Measurements from ENCODE around the gene TIAM1. TPM values are rescaled to one million over a fixed set of nuclear protein-coding genes. Genes with fewer than 3 reads are reported as not detected.

Gene TIAM1
- total RNA-seq, 1 donor from 2014 or later = 6.7 TPM

- DNase-seq (ENCODE audit: low read depth) = no peak
- Histone ChIP-seq H3K27me3 (ENCODE audit: control insufficient read depth, insufficient read depth, low read length) (no peaks in the 10 kb centered on the region), H3K36me3 (ENCODE audit: control insufficient read depth, insufficient read depth, low read length) (no peaks in the 10 kb centered on the region), H3K4me3 (ENCODE audit: low read depth, low read length) (no peak overlapping the region)
- TF ChIP-seq, protein P1, sequence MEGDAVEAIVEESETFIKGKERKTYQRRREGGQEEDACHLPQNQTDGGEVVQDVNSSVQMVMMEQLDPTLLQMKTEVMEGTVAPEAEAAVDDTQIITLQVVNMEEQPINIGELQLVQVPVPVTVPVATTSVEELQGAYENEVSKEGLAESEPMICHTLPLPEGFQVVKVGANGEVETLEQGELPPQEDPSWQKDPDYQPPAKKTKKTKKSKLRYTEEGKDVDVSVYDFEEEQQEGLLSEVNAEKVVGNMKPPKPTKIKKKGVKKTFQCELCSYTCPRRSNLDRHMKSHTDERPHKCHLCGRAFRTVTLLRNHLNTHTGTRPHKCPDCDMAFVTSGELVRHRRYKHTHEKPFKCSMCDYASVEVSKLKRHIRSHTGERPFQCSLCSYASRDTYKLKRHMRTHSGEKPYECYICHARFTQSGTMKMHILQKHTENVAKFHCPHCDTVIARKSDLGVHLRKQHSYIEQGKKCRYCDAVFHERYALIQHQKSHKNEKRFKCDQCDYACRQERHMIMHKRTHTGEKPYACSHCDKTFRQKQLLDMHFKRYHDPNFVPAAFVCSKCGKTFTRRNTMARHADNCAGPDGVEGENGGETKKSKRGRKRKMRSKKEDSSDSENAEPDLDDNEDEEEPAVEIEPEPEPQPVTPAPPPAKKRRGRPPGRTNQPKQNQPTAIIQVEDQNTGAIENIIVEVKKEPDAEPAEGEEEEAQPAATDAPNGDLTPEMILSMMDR (IDR thresholded peaks at IDR 0.05; ENCODE audit: insufficient read depth, low read length, poor library complexity, severe bottlenecking) = no peak
These were observed 32.2 kb upstream of the TIAM1 start for GRCh38 chr21:31376301-31376700.

GRCh38 chr21:31374395-31374794 is 30.3 kb upstream of the TIAM1 start:
- Histone ChIP-seq H3K27me3 (ENCODE audit: control insufficient read depth, insufficient read depth, low read length) (no peaks in the 10 kb centered on the region), H3K4me3 (ENCODE audit: low read depth, low read length) (no peak overlapping the region), H3K36me3 (ENCODE audit: control insufficient read depth, insufficient read depth, low read length) (no peaks in the 10 kb centered on the region)
- no peak for DNase-seq (ENCODE audit: low read depth)
- TF ChIP-seq, protein P1 (IDR thresholded peaks at IDR 0.05; ENCODE audit: insufficient read depth, low read length, poor library complexity, severe bottlenecking) = no peak

GRCh38 chr21:31372471-31372765 is 28.4 kb upstream of the TIAM1 start:
- H3K4me3 ChIP-seq (ENCODE audit: low read depth, low read length) = no peak overlapping the region
- H3K36me3 ChIP-seq (ENCODE audit: control insufficient read depth, insufficient read depth, low read length) = no peaks in the 10 kb centered on the region
- no peaks in the 10 kb centered on the region for H3K27me3 ChIP-seq (ENCODE audit: control insufficient read depth, insufficient read depth, low read length)
- TF ChIP-seq, protein P1 (IDR thresholded peaks at IDR 0.05; ENCODE audit: insufficient read depth, low read length, poor library complexity, severe bottlenecking) = no peak
- no peak for DNase-seq (ENCODE audit: low read depth)

GRCh38 chr21:31371715-31372470 is 27.8 kb upstream of the TIAM1 start:
- TF ChIP-seq, protein P1 (IDR thresholded peaks at IDR 0.05; ENCODE audit: insufficient read depth, low read length, poor library complexity, severe bottlenecking) = no peak
- Histone ChIP-seq H3K4me3 (ENCODE audit: low read depth, low read length) (no peak overlapping the region), H3K36me3 (ENCODE audit: control insufficient read depth, insufficient read depth, low read length) (no peaks in the 10 kb centered on the region), H3K27me3 (ENCODE audit: control insufficient read depth, insufficient read depth, low read length) (no peaks in the 10 kb centered on the region)
- DNase-seq (ENCODE audit: low read depth) = no peak

DNA sequence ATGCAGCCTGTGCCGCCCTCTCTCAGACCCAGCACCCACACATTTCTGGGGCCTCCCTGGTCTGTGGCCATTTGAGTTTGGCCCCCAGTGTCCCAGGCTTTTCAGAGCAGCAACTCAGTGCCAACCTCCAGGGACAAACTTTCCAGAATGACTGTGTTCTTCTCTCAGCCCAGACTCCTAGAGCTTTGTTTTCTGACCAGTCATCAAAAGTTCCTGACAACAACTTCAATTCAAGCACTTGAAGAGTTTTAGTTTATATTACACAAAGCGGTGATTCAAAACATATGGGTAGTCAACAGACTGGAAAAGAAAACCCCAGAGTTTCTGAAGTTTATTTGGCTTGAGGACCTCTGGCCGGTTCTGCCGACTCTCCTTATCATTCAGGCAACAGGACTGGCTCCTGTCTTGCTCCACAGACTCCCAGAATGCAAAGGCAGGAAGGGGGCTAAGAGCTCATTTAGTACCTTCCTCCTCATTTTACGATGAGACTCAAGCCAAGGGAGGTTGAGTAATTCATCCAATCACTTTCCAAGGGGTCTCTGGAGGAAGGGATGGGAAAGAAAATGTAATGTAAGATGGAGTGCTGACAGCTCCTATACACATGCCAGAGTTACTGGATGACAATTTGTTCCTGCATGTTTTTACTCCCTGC is 27.0 kb upstream of the TIAM1 start:
- no peak for DNase-seq (ENCODE audit: low read depth)
- Histone ChIP-seq H3K27me3 (ENCODE audit: control insufficient read depth, insufficient read depth, low read length) (no peaks in the 10 kb centered on the region), H3K36me3 (ENCODE audit: control insufficient read depth, insufficient read depth, low read length) (no peaks in the 10 kb centered on the region), H3K4me3 (ENCODE audit: low read depth, low read length) (no peak overlapping the region)
- TF ChIP-seq, protein P1 (IDR thresholded peaks at IDR 0.05; ENCODE audit: insufficient read depth, low read length, poor library complexity, severe bottlenecking) = no peak
